Fibroblast of peridontal ligament (primary cell): Measurements from ENCODE around the gene BHLHE23.
"Not testable (repeated sequence)": the region's sequence is repeated elsewhere in the genome, so short reads cannot be mapped to it uniquely, and the experiment has no call there.

Experiments used
- DNase-seq: peaks from one replicate; pipeline ENCODE4 v3.0.0-alpha.2; 2010; ENCODE audit errors: extremely low read depth

BHLHE23 gene

GRCh38 chr20:62961310-62961783 lies 45.4 kb downstream of the BHLHE23 start:
- no peak for DNase-seq

- DNase-seq, result not testable (repeated sequence)
Observed at GRCh38 chr20:62960446-62961309, 46.1 kb downstream of the BHLHE23 start.

- DNase-seq, result no peak
Observed at GRCh38 chr20:62959998-62960436, 46.7 kb downstream of the BHLHE23 start.

GRCh38 chr20:62959101-62959971 lies 47.4 kb downstream of the BHLHE23 start:
- no peak for DNase-seq

- DNase-seq, result no peak
Observed at GRCh38 chr20:62958388-62959100, 48.2 kb downstream of the BHLHE23 start.

- no peak for DNase-seq
Observed at GRCh38 chr20:62957136-62958117, 49.3 kb downstream of the BHLHE23 start.

- DNase-seq, result no peak
Observed at GRCh38 chr20:62956387-62957135, 50.2 kb downstream of the BHLHE23 start.
